Ascending aorta (tissue), 2 donors: ENCODE measurements around the gene SCGB1C1. TPM values are rescaled to one million over a fixed set of nuclear protein-coding genes. Genes with fewer than 3 reads are reported as not detected.

Experiments used
- DNase-seq, 2 donors: peaks; one replicate each; pipeline ENCODE4 v3.0.0-alpha.2; 2019; ENCODE audit warnings: low spot score in 2 of 2
- H3K27ac ChIP-seq, 2 donors: fragments of 200-600 bp; sonication (generic); one replicate each; pipeline ENCODE4 v1.5.1; 2016 to 2017; ENCODE audit warnings: mild to moderate bottlenecking in 1 of 2
- H3K27me3 ChIP-seq: fragments of 200-600 bp; sonication (generic); one replicate; pipeline ENCODE4 v1.5.1; 2017
- H3K36me3 ChIP-seq, 2 donors: fragments of 200-600 bp; sonication (generic); one replicate each; pipeline ENCODE4 v1.5.1; 2016
- H3K4me1 ChIP-seq, 2 donors: fragments of 200-600 bp; sonication (generic); one replicate each; pipeline ENCODE4 v1.5.1; 2016 to 2017; ENCODE audit warnings: mild to moderate bottlenecking in 1 of 2
- H3K4me3 ChIP-seq, 2 donors: fragments of 200-600 bp; sonication (generic); one replicate each; pipeline ENCODE4 v1.5.1; 2016 to 2017; ENCODE audit warnings: mild to moderate bottlenecking in 1 of 2
- H3K9me3 ChIP-seq, 2 donors: fragments of 200-600 bp; sonication (generic); one replicate each; pipeline ENCODE4 v1.5.1; 2016
- CTCF ChIP-seq, 3 experiments: fragments of 200-600 bp in 2 of 3; fragments of 450-650 bp in 1 of 3; sonication (generic) in 2 of 3; IDR thresholded peaks; one replicate each; pipeline ENCODE4 v1.5.1; 2016 to 2019; ENCODE audit warnings: antibody characterized with exemption in 3 of 3, mild to moderate bottlenecking in 1 of 3, moderate library complexity in 1 of 3
- intact Hi-C: fragments of 100-400 bp; cut with DNase I; formaldehyde crosslinking; loops from one replicate; pipeline ENCODE4 v1.15.1; 2023
- total RNA-seq: library from RNA; depleted of rRNA; stranded (reverse); fragments of >200 nt; gene quantifications from one replicate; pipeline ENCODE4 v1.1.0, GENCODE V29; 2016

SCGB1C1 gene
- total RNA-seq, 1 donor from 2014 or later, result not detected

GRCh38 chr11:200224-201003 lies 7.5 kb downstream of the SCGB1C1 start:
- TF ChIP-seq CTCF (IDR thresholded peaks at IDR 0.05), result no peak
- H3K9me3 ChIP-seq, result no peaks in the 10 kb centered on the region
- peak in 1 of 2 donors; percentile 57 for DNase-seq
- intact Hi-C loops, result no loop called here
- peaks cover under 1 to 15% of the 10 kb centered on the region in 2 donors for H3K4me1 ChIP-seq
- no peaks in the 10 kb centered on the region for H3K27me3 ChIP-seq
- H3K36me3 ChIP-seq, result peaks cover 10 to 48% of the 10 kb centered on the region in 2 donors
- no peak overlapping the region for H3K27ac ChIP-seq
- H3K4me3 ChIP-seq, result no peak overlapping the region

- Histone ChIP-seq H3K27ac (no peak overlapping the region), H3K9me3 (no peaks in the 10 kb centered on the region), H3K36me3 (peaks cover 11 to 50% of the 10 kb centered on the region in 2 donors), H3K4me3 (no peak overlapping the region), H3K4me1 (peaks cover 7 to 25% of the 10 kb centered on the region in 2 donors), H3K27me3 (no peaks in the 10 kb centered on the region)
- intact Hi-C loops, result no loop called here
- peak in 1 of 2 donors; percentile 37 for DNase-seq
- no peak for TF ChIP-seq CTCF (IDR thresholded peaks at IDR 0.05)
These were observed 9.1 kb downstream of the SCGB1C1 start for GRCh38 chr11:201966-202365.

GRCh38 chr11:202490-202889 lies 9.6 kb downstream of the SCGB1C1 start:
- H3K4me3 ChIP-seq, result no peak overlapping the region
- H3K27me3 ChIP-seq, result no peaks in the 10 kb centered on the region
- H3K36me3 ChIP-seq, result peaks cover 11 to 50% of the 10 kb centered on the region in 2 donors
- intact Hi-C loops, result no loop called here
- no peaks in the 10 kb centered on the region for H3K9me3 ChIP-seq
- no peak for TF ChIP-seq CTCF (IDR thresholded peaks at IDR 0.05)
- DNase-seq, result peak in 1 of 2 donors; percentile 41
- H3K27ac ChIP-seq, result no peak overlapping the region
- peaks cover 7 to 25% of the 10 kb centered on the region in 2 donors for H3K4me1 ChIP-seq

- intact Hi-C loops, result no loop called here
- no peak for TF ChIP-seq CTCF (IDR thresholded peaks at IDR 0.05)
- no peaks in the 10 kb centered on the region for H3K9me3 ChIP-seq
- H3K36me3 ChIP-seq, result peaks cover 11 to 50% of the 10 kb centered on the region in 2 donors
- no peak overlapping the region for H3K4me3 ChIP-seq
- DNase-seq, result peak in 1 of 2 donors; percentile 58
- H3K27me3 ChIP-seq, result no peaks in the 10 kb centered on the region
- H3K4me1 ChIP-seq, result peaks cover 7 to 25% of the 10 kb centered on the region in 2 donors
- no peak overlapping the region for H3K27ac ChIP-seq
These were observed 10.4 kb downstream of the SCGB1C1 start for GRCh38 chr11:203056-203944.

GRCh38 chr11:203945-204586 lies 11.2 kb downstream of the SCGB1C1 start:
- Histone ChIP-seq H3K4me3 (no peak overlapping the region), H3K27ac (no peak overlapping the region), H3K27me3 (no peaks in the 10 kb centered on the region), H3K9me3 (no peaks in the 10 kb centered on the region), H3K36me3 (peaks cover 11 to 50% of the 10 kb centered on the region in 2 donors), H3K4me1 (peaks cover 7 to 25% of the 10 kb centered on the region in 2 donors)
- DNase-seq, result peak in 1 of 2 donors; percentile 61
- TF ChIP-seq CTCF (IDR thresholded peaks at IDR 0.05), result no peak
- intact Hi-C loops, result no loop called here
